ENCODE measurements around the gene ZYG11A. TPM values are rescaled to one million over a fixed set of nuclear protein-coding genes. Genes with fewer than 3 reads are reported as not detected.

ZYG11A gene
- total and polyA plus RNA-seq, 2 of the 8 experiments (the other 6 are each of a cell fraction or from before 2014, with no cell fraction given): 0.89 to 2.6 TPM

GRCh38 chr1:52798331-52798730 is 44.2 kb upstream of the ZYG11A start (continued):
- TF ChIP-seq CHD7 (IDR thresholded peaks at IDR 0.05; ENCODE audit: insufficient replicate concordance, low read length) (no peak), CREB1 (IDR thresholded peaks at IDR 0.05) (no peak)
